Cerebellar nuclear complex (tissue), 1 donor: ENCODE results near the gene CACNA2D1.
"Not testable (repeated sequence)": the region's sequence is repeated elsewhere in the genome, so short reads cannot be mapped to it uniquely, and the experiment has no call there.

ENCODE experiments used
- DNase-seq, 2 experiments: peaks; one replicate each; lab custom pipeline; 2025; lab: John Stamatoyannopoulos, UW

The CACNA2D1 gene

GRCh38 chr7:82039621-82040020, 404.0 kb downstream of the CACNA2D1 start:
- DNase-seq: no peak

GRCh38 chr7:82036146-82036886, 407.3 kb downstream of the CACNA2D1 start:
- DNase-seq: no peak

- DNase-seq: no peak
These were observed 408.1 kb downstream of the CACNA2D1 start for GRCh38 chr7:82035456-82035855.

- DNase-seq: no peak
These were observed 410.7 kb downstream of the CACNA2D1 start for GRCh38 chr7:82032901-82033300.

GRCh38 chr7:82029236-82029913, 414.2 kb downstream of the CACNA2D1 start:
- DNase-seq: no peak

- no peak for DNase-seq
These were observed 415.5 kb downstream of the CACNA2D1 start for GRCh38 chr7:82028097-82028496.

GRCh38 chr7:82021713-82022112, 421.9 kb downstream of the CACNA2D1 start:
- no peak for DNase-seq

GRCh38 chr7:82021036-82021435, 422.5 kb downstream of the CACNA2D1 start:
- no peak for DNase-seq

GRCh38 chr7:82019551-82020475, 423.8 kb downstream of the CACNA2D1 start:
- no peak for DNase-seq

- DNase-seq: no peak
These were observed 425.4 kb downstream of the CACNA2D1 start for GRCh38 chr7:82018226-82018625.

GRCh38 chr7:82017334-82017943, 426.1 kb downstream of the CACNA2D1 start:
- DNase-seq: no peak

GRCh38 chr7:82015751-82016150, 427.8 kb downstream of the CACNA2D1 start:
- DNase-seq: no peak

GRCh38 chr7:82014574-82014973, 429.0 kb downstream of the CACNA2D1 start:
- DNase-seq: not testable (repeated sequence)

GRCh38 chr7:82012453-82012852, 431.1 kb downstream of the CACNA2D1 start:
- DNase-seq: no peak

- no peak for DNase-seq
These were observed 433.2 kb downstream of the CACNA2D1 start for GRCh38 chr7:82010416-82010815.

GRCh38 chr7:82007315-82007714, 436.3 kb downstream of the CACNA2D1 start:
- DNase-seq: no peak

- DNase-seq: no peak
These were observed 438.5 kb downstream of the CACNA2D1 start for GRCh38 chr7:82005056-82005455.

- no peak for DNase-seq
These were observed 450.4 kb downstream of the CACNA2D1 start for GRCh38 chr7:81993186-81993585.

GRCh38 chr7:81990395-81990794, 453.2 kb downstream of the CACNA2D1 start:
- no peak for DNase-seq

- no peak for DNase-seq
These were observed 456.7 kb downstream of the CACNA2D1 start for GRCh38 chr7:81986723-81987470.

GRCh38 chr7:81983406-81983805, 460.2 kb downstream of the CACNA2D1 start:
- no peak for DNase-seq
